GM23248 (cell line): ENCODE data around the gene MS4A2. TPM values are rescaled to one million over a fixed set of nuclear protein-coding genes. Genes with fewer than 3 reads are reported as not detected.

ENCODE experiments used
- DNase-seq: peaks from one replicate; pipeline ENCODE4 v3.0.0-alpha.2; 2015
- H2AFZ ChIP-seq: fragments of 200-600 bp; sonication (generic); 2 replicates; pipeline ENCODE4 v1.6.1; 2016; ENCODE audit warnings: antibody characterized with exemption
- H3F3A ChIP-seq: fragments of 200-600 bp; sonication (generic); 2 replicates; pipeline ENCODE4 v1.6.1; 2016; ENCODE audit warnings: mild to moderate bottlenecking, antibody characterized with exemption, mixed run types; ENCODE audit not compliant: insufficient read depth
- H3K27ac ChIP-seq: fragments of 200-600 bp; sonication (generic); 2 replicates; pipeline ENCODE4 v1.5.1; 2016; ENCODE audit warnings: mild to moderate bottlenecking
- H3K27me3 ChIP-seq: fragments of 200-600 bp; sonication (generic); replicated peaks from 2 replicates; pipeline ENCODE4 v1.6.1; 2016; ENCODE audit warnings: mild to moderate bottlenecking; ENCODE audit not compliant: insufficient read depth
- H3K36me3 ChIP-seq: fragments of 200-600 bp; sonication (generic); 2 replicates; pipeline ENCODE4 v1.6.1; 2016; ENCODE audit warnings: low read depth, mild to moderate bottlenecking
- H3K4me1 ChIP-seq: fragments of 200-600 bp; sonication (generic); 2 replicates; pipeline ENCODE4 v1.6.1; 2016; ENCODE audit warnings: mild to moderate bottlenecking; ENCODE audit not compliant: insufficient read depth
- H3K4me2 ChIP-seq: fragments of 200-600 bp; sonication (generic); one replicate; pipeline ENCODE4 v1.6.1; 2016; ENCODE audit warnings: mild to moderate bottlenecking; ENCODE audit not compliant: unreplicated experiment
- H3K4me3 ChIP-seq: fragments of 200-600 bp; sonication (generic); 2 replicates; pipeline ENCODE4 v1.5.1; 2016; ENCODE audit warnings: mild to moderate bottlenecking
- H3K79me2 ChIP-seq: fragments of 200-600 bp; sonication (generic); 2 replicates; pipeline ENCODE4 v1.6.1; 2016; ENCODE audit warnings: mild to moderate bottlenecking; ENCODE audit not compliant: insufficient read depth
- H3K9ac ChIP-seq: fragments of 200-600 bp; sonication (generic); 2 replicates; pipeline ENCODE4 v1.6.1; 2016; ENCODE audit warnings: mild to moderate bottlenecking
- H3K9me2 ChIP-seq: fragments of 200-600 bp; sonication (generic); 2 replicates; pipeline ENCODE4 v1.6.1; 2016; ENCODE audit warnings: mixed run types, mild to moderate bottlenecking, moderate library complexity; ENCODE audit not compliant: insufficient read depth
- H3K9me3 ChIP-seq: fragments of 200-600 bp; sonication (generic); one replicate; pipeline ENCODE4 v1.6.1; 2017; ENCODE audit warnings: low read depth
- H4K20me1 ChIP-seq: fragments of 200-600 bp; sonication (generic); 2 replicates; pipeline ENCODE4 v1.6.0; 2016; ENCODE audit not compliant: insufficient read depth
- EZH2 ChIP-seq: fragments of 200-600 bp; sonication (generic); IDR thresholded peaks from 2 replicates; pipeline ENCODE4 v1.6.1; 2018; ENCODE audit warnings: antibody characterized with exemption, mild to moderate bottlenecking; ENCODE audit not compliant: insufficient read depth, poor library complexity, severe bottlenecking
- EZH2phosphoT487 ChIP-seq: fragments of 200-600 bp; sonication (generic); IDR thresholded peaks from 2 replicates; pipeline ENCODE4 v1.6.1; 2018; ENCODE audit warnings: antibody characterized with exemption, moderate library complexity, mild to moderate bottlenecking, low read depth; ENCODE audit not compliant: insufficient read depth
- WGBS, 2 experiments: methylation state at CpG; one replicate each; pipeline ENCODE4 v1.1.6; 2015 to 2017; ENCODE audit warnings: low lambda C conversion rate in 2 of 2, low coverage in 1 of 2; ENCODE audit errors: missing lambda C conversion rate in 2 of 2; 5-methylcytosine and 5-hydroxymethylcytosine counted together
- in situ Hi-C: fragments of 300-500 bp; cut with MboI; formaldehyde crosslinking; loops from 2 replicates; pipeline ENCODE4 v1.15.0; 2020
- polyA plus RNA-seq: library from polyadenylated mRNA; unstranded; fragments of >200 nt; fragmentation: Nextera tagmentation; extraction: Ambion mirVana; gene quantifications from 2 replicates; pipeline ENCODE4 v1.2.1, GENCODE V29; 2016
- total RNA-seq: library from RNA; depleted of rRNA; stranded (reverse); fragments of >200 nt; shearing (Covaris generic); gene quantifications from 2 replicates; pipeline ENCODE4 v1.2.3, GENCODE V29; 2014

MS4A2 gene
- total and polyA plus RNA-seq, 2 experiments from 2014 or later, result not detected

- in situ Hi-C loops, result no loop called here
- no peak overlapping the region for H2AFZ ChIP-seq
Observed at GRCh38 chr11:60111793-60112192, 23.3 kb downstream of the MS4A2 start.

GRCh38 chr11:60116996-60117790, 28.7 kb downstream of the MS4A2 start:
- Histone ChIP-seq H2AFZ (no peak overlapping the region), H4K20me1 (no peaks in the 10 kb centered on the region), H3K79me2 (no peaks in the 10 kb centered on the region), H3K9me3 (no peaks in the 10 kb centered on the region), H3K27me3 (no peaks in the 10 kb centered on the region), H3K4me1 (no peaks in the 10 kb centered on the region), H3K4me3 (no peak overlapping the region), H3K36me3 (no peaks in the 10 kb centered on the region), H3K9me2 (no peaks in the 10 kb centered on the region), H3K9ac (no peak overlapping the region), H3F3A (no peaks in the 10 kb centered on the region), H3K4me2 (no peak overlapping the region), H3K27ac (no peak overlapping the region)
- TF ChIP-seq EZH2phosphoT487 (no peak), EZH2 (no peak)
- DNase-seq, result no peak
- in situ Hi-C loops, result no loop called here

More at GRCh38 chr11:60111793-60112192, 23.3 kb downstream of the MS4A2 start:
- H3K27me3 ChIP-seq, result no peaks in the 10 kb centered on the region
- H3K4me1 ChIP-seq, result no peaks in the 10 kb centered on the region
- H3K4me2 ChIP-seq, result no peak overlapping the region
- H3K9me2 ChIP-seq, result no peaks in the 10 kb centered on the region
- H4K20me1 ChIP-seq, result no peaks in the 10 kb centered on the region
- no peaks in the 10 kb centered on the region for H3K79me2 ChIP-seq
- no peak for TF ChIP-seq EZH2
- no peak overlapping the region for H3K9ac ChIP-seq
- no peaks in the 10 kb centered on the region for H3F3A ChIP-seq
- DNase-seq, result no peak
- no peak overlapping the region for H3K4me3 ChIP-seq
- no peak overlapping the region for H3K27ac ChIP-seq
- H3K9me3 ChIP-seq, result no peaks in the 10 kb centered on the region
- 2 to 7% methylated on average over 2 of the region's 2 CpGs for WGBS, 2 experiments
- H3K36me3 ChIP-seq, result no peaks in the 10 kb centered on the region

DNA sequence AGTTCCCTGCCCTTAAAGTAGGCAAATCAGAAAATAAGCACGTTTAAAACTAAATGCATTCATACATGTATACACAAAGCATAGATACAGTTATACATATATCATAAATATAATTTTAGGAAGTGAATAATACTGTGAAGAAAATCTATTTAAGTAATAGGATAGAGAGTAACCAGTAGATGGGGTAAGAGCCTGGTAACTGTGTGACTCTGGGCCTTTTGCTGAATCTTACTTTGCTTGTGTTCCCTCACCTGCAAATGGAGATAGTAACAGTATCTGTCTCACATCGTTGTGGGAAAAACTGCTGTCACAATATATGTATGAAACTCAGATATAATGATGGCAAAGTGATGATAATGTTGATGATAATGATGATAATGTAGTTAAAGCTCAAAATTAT, 29.9 kb downstream of the MS4A2 start:
- H3K27ac ChIP-seq, result no peak overlapping the region
- no peak overlapping the region for H3K4me3 ChIP-seq
- no peaks in the 10 kb centered on the region for H3F3A ChIP-seq
- H4K20me1 ChIP-seq, result no peaks in the 10 kb centered on the region
- WGBS, 2 experiments, result 11 to 17% methylated on average over 2 of the region's 2 CpGs
- no peak overlapping the region for H2AFZ ChIP-seq
- in situ Hi-C loops, result no loop called here
- no peaks in the 10 kb centered on the region for H3K4me1 ChIP-seq
- H3K4me2 ChIP-seq, result no peak overlapping the region
- no peak for DNase-seq
- H3K9ac ChIP-seq, result no peak overlapping the region
- no peaks in the 10 kb centered on the region for H3K79me2 ChIP-seq
- H3K27me3 ChIP-seq, result no peaks in the 10 kb centered on the region
- H3K9me3 ChIP-seq, result no peaks in the 10 kb centered on the region
- H3K36me3 ChIP-seq, result no peaks in the 10 kb centered on the region
- H3K9me2 ChIP-seq, result no peaks in the 10 kb centered on the region
- TF ChIP-seq EZH2phosphoT487, result no peak
- TF ChIP-seq EZH2, result no peak

- H3K4me1 ChIP-seq, result no peaks in the 10 kb centered on the region
- TF ChIP-seq EZH2phosphoT487 (no peak), EZH2 (no peak)
- H3K79me2 ChIP-seq, result no peaks in the 10 kb centered on the region
- in situ Hi-C loops, result no loop called here
- H3F3A ChIP-seq, result no peaks in the 10 kb centered on the region
- no peaks in the 10 kb centered on the region for H3K9me2 ChIP-seq
- no peak overlapping the region for H2AFZ ChIP-seq
- no peaks in the 10 kb centered on the region for H4K20me1 ChIP-seq
- no peak overlapping the region for H3K4me2 ChIP-seq
- WGBS, 2 experiments, result 4 to 5% methylated on average over 2 of the region's 2 CpGs
- H3K27ac ChIP-seq, result no peak overlapping the region
- no peaks in the 10 kb centered on the region for H3K36me3 ChIP-seq
- DNase-seq, result no peak
- no peaks in the 10 kb centered on the region for H3K27me3 ChIP-seq
- H3K4me3 ChIP-seq, result no peak overlapping the region
- no peaks in the 10 kb centered on the region for H3K9me3 ChIP-seq
- no peak overlapping the region for H3K9ac ChIP-seq
Observed at GRCh38 chr11:60119710-60120109, 31.2 kb downstream of the MS4A2 start.

GRCh38 chr11:60121264-60121663, 32.8 kb downstream of the MS4A2 start:
- Histone ChIP-seq H3K9me3 (no peaks in the 10 kb centered on the region), H3K36me3 (no peaks in the 10 kb centered on the region), H3K4me2 (no peak overlapping the region), H3F3A (no peaks in the 10 kb centered on the region), H3K27me3 (no peaks in the 10 kb centered on the region), H2AFZ (no peak overlapping the region), H3K9ac (no peak overlapping the region), H3K79me2 (no peaks in the 10 kb centered on the region), H3K4me3 (no peak overlapping the region), H3K9me2 (no peaks in the 10 kb centered on the region), H3K4me1 (no peaks in the 10 kb centered on the region), H3K27ac (no peak overlapping the region), H4K20me1 (no peaks in the 10 kb centered on the region)
- DNase-seq, result no peak
- no peak for TF ChIP-seq EZH2phosphoT487
- TF ChIP-seq EZH2, result no peak
- WGBS, 2 experiments, result 56 to 78% methylated on average over 2 of the region's 2 CpGs
- in situ Hi-C loops, result no loop called here
